Neural progenitor cell (in vitro differentiated cells): ENCODE results near the gene COL24A1.

Experiments
- CTCF ChIP-seq: fragments of 200-600 bp; sonication (generic); IDR thresholded peaks from 2 replicates; pipeline ENCODE4 v1.5.1; 2017; ENCODE audit warnings: antibody characterized with exemption, mild to moderate bottlenecking
- EZH2 ChIP-seq: fragments of 200-600 bp; sonication (generic); IDR thresholded peaks from 2 replicates; pipeline ENCODE4 v1.6.1; 2017; ENCODE audit warnings: antibody characterized with exemption, mild to moderate bottlenecking, moderate library complexity

DNA sequence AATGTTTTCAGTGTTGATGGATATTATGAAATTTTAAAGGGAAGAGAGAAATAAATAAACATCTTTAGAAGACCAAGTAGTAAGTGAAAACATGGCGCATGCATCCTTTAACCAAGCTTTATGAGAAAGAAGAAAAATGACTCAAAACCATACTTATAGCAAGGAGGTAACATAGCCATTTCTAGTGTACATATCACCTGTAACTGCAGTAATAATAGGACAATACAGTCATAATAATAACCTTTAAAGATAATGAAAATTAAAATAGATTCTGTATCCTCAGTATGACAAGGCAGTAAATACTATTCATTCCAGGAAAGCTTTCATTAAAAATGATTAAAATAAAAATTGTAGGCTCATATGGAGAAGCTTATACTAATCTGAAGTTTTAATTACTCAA lies 141.2 kb downstream of the COL24A1 start:
- no peak for TF ChIP-seq CTCF
- TF ChIP-seq EZH2: no peak
